Measurements from ENCODE around the gene CATSPER1. TPM values are rescaled to one million over a fixed set of nuclear protein-coding genes. Genes with fewer than 3 reads are reported as not detected.
A peak's percentile ranks its signal among the peaks of the same experiment; 100 is the strongest.

CATSPER1 gene
- polyA plus RNA-seq, 2 of the 4 experiments (the other 2 are of a cell fraction): 0.46 to 0.97 TPM

GRCh38 chr11:66014804-66015453 is 11.3 kb downstream of the CATSPER1 start (continued):
- TF ChIP-seq HMGXB4 (CRISPR knock-in tag; IDR thresholded peaks at IDR 0.05; ENCODE audit: borderline replicate concordance) (no peak), ZSCAN20 (CRISPR knock-in tag; IDR thresholded peaks at IDR 0.05) (no peak), MAX (IDR thresholded peaks at IDR 0.05) (no peak), FOXS1 (CRISPR knock-in tag; IDR thresholded peaks at IDR 0.05) (no peak), BHLHE40 (IDR thresholded peaks at IDR 0.05; ENCODE audit: low read depth, low read length) (no peak), NPAS2 (CRISPR knock-in tag; IDR thresholded peaks at IDR 0.05; ENCODE audit: borderline replicate concordance) (no peak), ESRRA (IDR thresholded peaks at IDR 0.05; ENCODE audit: borderline replicate concordance, low read length) (no peak), KDM1A (IDR thresholded peaks at IDR 0.05; ENCODE audit: low read depth) (no peak)

- H3K4me3 ChIP-seq: no peak overlapping the region
- ChIA-PET CTCF (interaction anchor here (0.6 to 11.6 kb wide), 7 partner anchors 8 to 55 kb away, joined by 3 to 121 read pairs (median 4); partner anchors contain the start of gene CATSPER1), POLR2A (interaction anchor here (1.1 to 1.8 kb wide), 2 partner anchors 9 to 11 kb away, joined by 3 to 12 read pairs; partner anchors contain the start of genes BANF1 and EIF1AD)
- 75% methylated on average over 6 of the region's 7 CpGs for WGBS (ENCODE audit: missing lambda C conversion rate)
- H3K4me1 ChIP-seq: peaks cover 12% of the 10 kb centered on the region
- DNase-seq (ENCODE audit: low read depth in 1 of 2, low spot score in 1 of 2): no peak
- TF ChIP-seq ELK1 (IDR thresholded peaks at IDR 0.05; ENCODE audit: low read depth, low read length): no peak
- no peak for TF ChIP-seq HOXA7 (CRISPR knock-in tag; IDR thresholded peaks at IDR 0.05)
- no peak overlapping the region for H3K4me2 ChIP-seq
- no peak for FAIRE-seq
- H3K9me3 ChIP-seq: no peaks in the 10 kb centered on the region
- H3K27ac ChIP-seq: no peak overlapping the region
- no peak for ATAC-seq
Measured at GRCh38 chr11:66013762-66014100, 12.5 kb downstream of the CATSPER1 start.

GRCh38 chr11:66012946-66013761 is 13.1 kb downstream of the CATSPER1 start:
- DNase-seq (ENCODE audit: low read depth in 1 of 2, low spot score in 1 of 2): no peak

More at GRCh38 chr11:66012946-66013761, 13.1 kb downstream of the CATSPER1 start:
- peak overlapping the region in 1 of 2 experiments; percentile 12; a peak in 1 of 6 replicates for H3K27ac ChIP-seq
- no peak for TF ChIP-seq RNF2 (IDR thresholded peaks at IDR 0.05; ENCODE audit: borderline replicate concordance, low read depth)
- TF ChIP-seq REST (IDR thresholded peaks at IDR 0.05): peak; percentile 42; the same call in 1 of the 2 replicates
- ChIA-PET CTCF (interaction anchor here (1.1 to 11.6 kb wide), 7 partner anchors 8 to 55 kb away, joined by 3 to 121 read pairs (median 4); partner anchors contain the start of gene CATSPER1), POLR2A (interaction anchor here (1.1 to 1.8 kb wide), 2 partner anchors 9 to 11 kb away, joined by 3 to 12 read pairs; partner anchors contain the start of genes BANF1 and EIF1AD)
- ATAC-seq (peak in 1 of 2 experiments; percentile 22; a peak in 1 of 6 replicates), FAIRE-seq (no peak)
- no peaks in the 10 kb centered on the region for H3K9me3 ChIP-seq
- WGBS (ENCODE audit: missing lambda C conversion rate): 63% methylated on average over 9 of the region's 12 CpGs
- no peak overlapping the region for H3K4me3 ChIP-seq
- H3K4me1 ChIP-seq: peaks cover 16% of the 10 kb centered on the region
- H3K4me2 ChIP-seq: no peak overlapping the region
